WTC11 (cell line): ENCODE measurements around the gene ZPLD1. TPM values are rescaled to one million over a fixed set of nuclear protein-coding genes. Genes with fewer than 3 reads are reported as not detected.

Experiments used
- ATAC-seq: fragments of 200-7000 bp; cut with Tn5 transposase; 2 replicates; pipeline ENCODE4 v1.10.0; 2021; ENCODE audit warnings: mild to moderate bottlenecking, moderate library complexity
- CTCF ChIA-PET: fragments of 300-600 bp; sonication (Branson Sonifier 250); formaldehyde crosslinking; loops from one replicate; lab custom pipeline; 2021; ENCODE audit warnings: antibody characterized with exemption; lab: Charles Lee
- POLR2A ChIA-PET: fragments of 350-600 bp; sonication (Branson Sonifier 250); formaldehyde crosslinking; loops from one replicate; lab custom pipeline; 2021; ENCODE audit warnings: antibody characterized with exemption; lab: Charles Lee
- DNase-seq: peaks from one replicate; pipeline ENCODE4 v3.0.0; 2021; ENCODE audit warnings: low spot score
- H3K27ac Mint-ChIP-seq: 2 replicates; pipeline ENCODE4 v1.8.0; 2021; ENCODE audit warnings: mixed read lengths
- H3K27me3 Mint-ChIP-seq: 2 replicates; pipeline ENCODE4 v1.8.0; 2021; ENCODE audit warnings: low read depth, mild to moderate bottlenecking, moderate library complexity, mixed read lengths
- H3K36me3 Mint-ChIP-seq: 2 replicates; pipeline ENCODE4 v1.8.0; 2021; ENCODE audit warnings: mixed read lengths
- H3K4me1 Mint-ChIP-seq: 2 replicates; pipeline ENCODE4 v1.8.0; 2022; ENCODE audit warnings: mixed read lengths
- H3K4me3 Mint-ChIP-seq: 2 replicates; pipeline ENCODE4 v1.8.0; 2021; ENCODE audit warnings: mild to moderate bottlenecking, moderate library complexity, mixed read lengths
- H3K9me3 Mint-ChIP-seq: 2 replicates; pipeline ENCODE4 v1.8.0; 2021; ENCODE audit warnings: mixed read lengths
- AR ChIP-seq: fragments of 250-450 bp; sonication (Bioruptor Pico); IDR thresholded peaks from 2 replicates; pipeline ENCODE4 v1.9.0; 2021; ENCODE audit warnings: mild to moderate bottlenecking
- ATF6 ChIP-seq: sonication (generic); formaldehyde crosslinking; IDR thresholded peaks from 2 replicates; pipeline ENCODE4 v1.8.1; 2023; ENCODE audit warnings: mild to moderate bottlenecking, missing genetic modification reagents
- CREB1 ChIP-seq: sonication (generic); formaldehyde crosslinking; IDR thresholded peaks from 2 replicates; pipeline ENCODE4 v1.8.0; 2023; ENCODE audit warnings: mild to moderate bottlenecking, missing genetic modification reagents
- CREM ChIP-seq: sonication (generic); formaldehyde crosslinking; IDR thresholded peaks from 2 replicates; pipeline ENCODE4 v1.8.1; 2022; ENCODE audit warnings: mild to moderate bottlenecking, missing genetic modification reagents, moderate library complexity
- ELF4 ChIP-seq: sonication (generic); formaldehyde crosslinking; IDR thresholded peaks from 2 replicates; pipeline ENCODE4 v1.8.1; 2022; ENCODE audit warnings: low read depth, mild to moderate bottlenecking, moderate library complexity, missing genetic modification reagents
- FOXK1 ChIP-seq: sonication (generic); formaldehyde crosslinking; IDR thresholded peaks from 2 replicates; pipeline ENCODE4 v1.8.0; 2022; ENCODE audit warnings: mild to moderate bottlenecking, moderate library complexity, missing genetic modification reagents
- FOXP4 ChIP-seq: sonication (generic); formaldehyde crosslinking; IDR thresholded peaks from 2 replicates; pipeline ENCODE4 v1.8.0; 2022; ENCODE audit warnings: mild to moderate bottlenecking, missing genetic modification reagents
- GRHL2 ChIP-seq: fragments of 250-450 bp; sonication (Bioruptor Pico); IDR thresholded peaks from 2 replicates; pipeline ENCODE4 v1.8.0; 2022; ENCODE audit warnings: mild to moderate bottlenecking, moderate library complexity; ENCODE audit not compliant: insufficient replicate concordance, severe bottlenecking
- KAT7 ChIP-seq: sonication (generic); formaldehyde crosslinking; IDR thresholded peaks from 2 replicates; pipeline ENCODE4 v1.8.1; 2023; ENCODE audit warnings: missing genetic modification reagents, mild to moderate bottlenecking, borderline replicate concordance
- NR3C1 ChIP-seq: sonication (generic); formaldehyde crosslinking; conservative IDR thresholded peaks from 2 replicates; pipeline ENCODE4 v1.8.1; 2023; ENCODE audit warnings: low read depth, mild to moderate bottlenecking, missing genetic modification reagents
- OVOL2 ChIP-seq: fragments of 250-450 bp; sonication (Bioruptor Pico); IDR thresholded peaks from 2 replicates; pipeline ENCODE4 v1.9.0; 2021; ENCODE audit warnings: mild to moderate bottlenecking, borderline replicate concordance
- SMAD3 ChIP-seq: sonication (generic); formaldehyde crosslinking; IDR thresholded peaks from 2 replicates; pipeline ENCODE4 v1.8.0; 2022; ENCODE audit warnings: missing genetic modification reagents, mild to moderate bottlenecking, borderline replicate concordance
- ZBTB21 ChIP-seq: sonication (generic); formaldehyde crosslinking; IDR thresholded peaks from 2 replicates; pipeline ENCODE4 v1.8.1; 2023; ENCODE audit warnings: mild to moderate bottlenecking, missing genetic modification reagents, borderline replicate concordance
- ZBTB43 ChIP-seq: sonication (generic); formaldehyde crosslinking; IDR thresholded peaks from 2 replicates; pipeline ENCODE4 v1.8.1; 2023; ENCODE audit warnings: mild to moderate bottlenecking, missing genetic modification reagents
- ZNF138 ChIP-seq: sonication (generic); formaldehyde crosslinking; conservative IDR thresholded peaks from 2 replicates; pipeline ENCODE4 v1.8.1; 2022; ENCODE audit warnings: mild to moderate bottlenecking, moderate library complexity, missing genetic modification reagents
- ZNF671 ChIP-seq: fragments of 250-450 bp; sonication (Bioruptor Pico); IDR thresholded peaks from 2 replicates; pipeline ENCODE4 v1.8.0; 2021; ENCODE audit warnings: mild to moderate bottlenecking
- total RNA-seq: library from RNA; stranded (reverse); gene quantifications from 3 replicates; pipeline ENCODE4 v1.2.3, GENCODE V29; 2021
- TF ChIP-seq, protein P1 (sequence below): sonication (generic); formaldehyde crosslinking; IDR thresholded peaks from 2 replicates; pipeline ENCODE4 v1.8.1; 2023; ENCODE audit warnings: mild to moderate bottlenecking, moderate library complexity, missing genetic modification reagents

ZPLD1 gene
- total RNA-seq, 1 experiment from 2014 or later: not detected

DNA sequence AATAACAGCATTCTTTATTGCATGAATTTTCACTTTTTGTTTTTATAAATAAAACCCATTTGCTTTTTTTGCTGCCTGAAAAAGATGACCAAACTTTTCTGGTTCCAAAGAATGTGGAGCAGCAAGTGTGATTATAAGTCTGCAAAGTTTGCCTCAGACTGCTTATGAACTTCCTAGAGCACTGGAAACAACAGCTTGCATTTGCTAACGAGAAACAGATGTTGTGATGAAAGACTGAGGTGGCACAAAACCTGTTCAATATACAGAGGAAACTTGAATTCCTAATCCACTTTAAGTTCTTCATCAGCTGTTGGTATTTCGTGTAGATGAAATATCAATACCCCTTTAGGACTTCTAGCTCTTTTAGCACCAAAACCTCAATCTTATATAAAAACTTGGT is 9.3 kb downstream of the ZPLD1 start (continued):
- no peak for TF ChIP-seq OVOL2 (CRISPR knock-in tag)

- H3K36me3 Mint-ChIP-seq: no peaks in the 10 kb centered on the region
- ChIA-PET POLR2A (no interaction called here), CTCF (no interaction called here)
- H3K9me3 Mint-ChIP-seq: no peaks in the 10 kb centered on the region
- 0 out of 2 replicates have a peak, but pooled peaks cover 2% of the 10 kb centered on the region for H3K4me1 Mint-ChIP-seq
- peaks cover 8% of the 10 kb centered on the region for H3K27me3 Mint-ChIP-seq
- no peak overlapping the region for H3K4me3 Mint-ChIP-seq
- H3K27ac Mint-ChIP-seq: no peak overlapping the region
- ATAC-seq (no peak), DNase-seq (no peak)
- TF ChIP-seq CREB1 (CRISPR knock-in tag) (no peak), ZNF671 (no peak), AR (no peak), ZNF138 (CRISPR knock-in tag) (no peak), GRHL2 (CRISPR knock-in tag) (no peak), ZBTB43 (no peak), FOXK1 (CRISPR knock-in tag) (no peak), ELF4 (no peak), ATF6 (no peak), ZBTB21 (CRISPR knock-in tag) (no peak), NR3C1 (CRISPR knock-in tag) (no peak), SMAD3 (CRISPR knock-in tag) (no peak), FOXP4 (CRISPR knock-in tag) (no peak), KAT7 (CRISPR knock-in tag) (no peak), CREM (CRISPR knock-in tag) (no peak)
- TF ChIP-seq, protein P1, sequence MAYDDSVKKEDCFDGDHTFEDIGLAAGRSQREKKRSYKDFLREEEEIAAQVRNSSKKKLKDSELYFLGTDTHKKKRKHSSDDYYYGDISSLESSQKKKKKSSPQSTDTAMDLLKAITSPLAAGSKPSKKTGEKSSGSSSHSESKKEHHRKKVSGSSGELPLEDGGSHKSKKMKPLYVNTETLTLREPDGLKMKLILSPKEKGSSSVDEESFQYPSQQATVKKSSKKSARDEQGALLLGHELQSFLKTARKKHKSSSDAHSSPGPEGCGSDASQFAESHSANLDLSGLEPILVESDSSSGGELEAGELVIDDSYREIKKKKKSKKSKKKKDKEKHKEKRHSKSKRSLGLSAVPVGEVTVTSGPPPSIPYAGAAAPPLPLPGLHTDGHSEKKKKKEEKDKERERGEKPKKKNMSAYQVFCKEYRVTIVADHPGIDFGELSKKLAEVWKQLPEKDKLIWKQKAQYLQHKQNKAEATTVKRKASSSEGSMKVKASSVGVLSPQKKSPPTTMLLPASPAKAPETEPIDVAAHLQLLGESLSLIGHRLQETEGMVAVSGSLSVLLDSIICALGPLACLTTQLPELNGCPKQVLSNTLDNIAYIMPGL (CRISPR knock-in tag): no peak
These were observed 12.5 kb downstream of the ZPLD1 start for GRCh38 chr3:102447272-102447671.
